GM12873 (cell line): Measurements from ENCODE around the gene SLC18A2.

Experiments
- CTCF ChIP-seq: IDR thresholded peaks from 2 replicates; pipeline ENCODE4 v1.5.1; 2012; ENCODE audit warnings: low read depth, mild to moderate bottlenecking, moderate library complexity, low read length, control low read depth; ENCODE audit not compliant: insufficient read depth; ENCODE audit errors: missing control alignments

Gene SLC18A2

GRCh38 chr10:117268258-117268657 lies 27.3 kb downstream of the SLC18A2 start:
- TF ChIP-seq CTCF: no peak

GRCh38 chr10:117268907-117269306 lies 28.0 kb downstream of the SLC18A2 start:
- no peak for TF ChIP-seq CTCF

GRCh38 chr10:117271427-117271826 lies 30.5 kb downstream of the SLC18A2 start:
- no peak for TF ChIP-seq CTCF

- TF ChIP-seq CTCF: no peak
Measured at GRCh38 chr10:117272195-117273076, 31.5 kb downstream of the SLC18A2 start.

GRCh38 chr10:117273980-117274379 lies 33.1 kb downstream of the SLC18A2 start:
- TF ChIP-seq CTCF: no peak

GRCh38 chr10:117274509-117274908 lies 33.6 kb downstream of the SLC18A2 start:
- TF ChIP-seq CTCF: no peak

- no peak for TF ChIP-seq CTCF
Measured at GRCh38 chr10:117275121-117275520, 34.2 kb downstream of the SLC18A2 start.
